MCF 10A (cell line): ENCODE data around the gene KIF17. TPM values are rescaled to one million over a fixed set of nuclear protein-coding genes. Genes with fewer than 3 reads are reported as not detected.

Experiments used
- BruUV-seq: library from RNA; stranded (reverse); fragments of 400-500 nt; replicated peaks from 2 replicates; lab custom pipeline; 2021; lab: Mats Ljungman, UMichigan
- CTCF ChIA-PET: fragments of 300-600 bp; sonication (Branson Sonifier 250); formaldehyde crosslinking; extraction: SDS; loops from one replicate; lab custom pipeline; 2021; ENCODE audit warnings: antibody characterized with exemption, inconsistent platforms; lab: Yijun Ruan, JAX
- POLR2A ChIA-PET: fragments of 300-600, 350-650 bp; sonication (Branson Sonifier 250); formaldehyde crosslinking; extraction: SDS; loops from one replicate; lab custom pipeline; 2020; ENCODE audit warnings: antibody characterized with exemption, inconsistent platforms; lab: Yijun Ruan, JAX
- DNase-seq: peaks from one replicate; pipeline ENCODE4 v3.0.0-alpha.2; 2018; ENCODE audit not compliant: unreplicated experiment
- H3K27ac Mint-ChIP-seq: one replicate; pipeline ENCODE4 v1.8.0; 2022; ENCODE audit warnings: mild to moderate bottlenecking, low read depth, mixed read lengths; ENCODE audit not compliant: unreplicated experiment
- H3K27me3 Mint-ChIP-seq: one replicate; pipeline ENCODE4 v1.8.0; 2022; ENCODE audit warnings: mixed read lengths; ENCODE audit not compliant: insufficient read depth, unreplicated experiment
- H3K36me3 Mint-ChIP-seq: one replicate; pipeline ENCODE4 v1.8.0; 2022; ENCODE audit warnings: mild to moderate bottlenecking, moderate library complexity, mixed read lengths; ENCODE audit not compliant: insufficient read depth, unreplicated experiment
- H3K4me1 Mint-ChIP-seq: one replicate; pipeline ENCODE4 v1.8.0; 2022; ENCODE audit warnings: mixed read lengths; ENCODE audit not compliant: insufficient read depth, unreplicated experiment
- H3K4me3 Mint-ChIP-seq: one replicate; pipeline ENCODE4 v1.8.0; 2022; ENCODE audit warnings: mild to moderate bottlenecking, moderate library complexity, mixed read lengths; ENCODE audit not compliant: unreplicated experiment
- H3K9me3 Mint-ChIP-seq: one replicate; pipeline ENCODE4 v1.8.0; 2022; ENCODE audit warnings: mixed read lengths; ENCODE audit not compliant: unreplicated experiment
- intact Hi-C: fragments of 100-400 bp; cut with micrococcal nuclease; formaldehyde crosslinking; loops from 2 replicates; pipeline ENCODE4 v1.14.1; 2022
- total RNA-seq: library from RNA; stranded (reverse); gene quantifications from 2 replicates; pipeline ENCODE4 v1.2.3, GENCODE V29; 2022
- TF ChIP-seq, protein P1 (sequence below): fragments of 200-600 bp; IDR thresholded peaks from one replicate; pipeline ENCODE4 v1.8.0; 2022; ENCODE audit warnings: antibody characterized with exemption, mild to moderate bottlenecking; ENCODE audit not compliant: unreplicated experiment

The KIF17 gene
- total RNA-seq, 1 experiment from 2014 or later, result 0.19 TPM

DNA sequence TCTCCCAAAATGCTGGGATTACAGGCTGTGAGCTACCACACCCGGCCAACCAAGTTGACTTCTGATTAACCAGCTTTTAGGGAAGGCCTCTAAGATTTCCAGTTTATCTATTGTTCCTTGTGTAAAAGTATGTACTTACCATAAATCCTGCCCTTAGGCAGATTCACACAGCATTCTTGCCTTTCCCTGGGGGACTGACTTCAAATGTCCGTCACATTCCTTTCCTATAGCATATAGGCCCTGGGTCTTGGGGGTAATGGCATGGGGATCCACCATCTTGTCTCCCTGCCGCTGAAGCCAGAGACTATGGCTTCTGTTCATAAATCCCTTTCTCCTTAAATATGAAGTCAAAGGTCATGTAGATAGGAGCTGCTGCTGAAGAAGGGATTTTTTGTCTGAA, 85.4 kb downstream of the KIF17 start:
- H3K27me3 Mint-ChIP-seq, result no peaks in the 10 kb centered on the region
- H3K27ac Mint-ChIP-seq, result no peak overlapping the region
- no peaks in the 10 kb centered on the region for H3K36me3 Mint-ChIP-seq
- H3K4me3 Mint-ChIP-seq, result peak overlapping the region; percentile 77
- no peaks in the 10 kb centered on the region for H3K9me3 Mint-ChIP-seq
- no TSS peak for BruUV-seq
- CTCF ChIA-PET, result interaction anchor here (0.5 to 7.6 kb wide), 27 partner anchors 8 to 1867 kb away, joined by 3 to 55 read pairs (median 4); partner anchors contain the start of gene CDA
- peaks cover 12% of the 10 kb centered on the region for H3K4me1 Mint-ChIP-seq
- TF ChIP-seq, protein P1, sequence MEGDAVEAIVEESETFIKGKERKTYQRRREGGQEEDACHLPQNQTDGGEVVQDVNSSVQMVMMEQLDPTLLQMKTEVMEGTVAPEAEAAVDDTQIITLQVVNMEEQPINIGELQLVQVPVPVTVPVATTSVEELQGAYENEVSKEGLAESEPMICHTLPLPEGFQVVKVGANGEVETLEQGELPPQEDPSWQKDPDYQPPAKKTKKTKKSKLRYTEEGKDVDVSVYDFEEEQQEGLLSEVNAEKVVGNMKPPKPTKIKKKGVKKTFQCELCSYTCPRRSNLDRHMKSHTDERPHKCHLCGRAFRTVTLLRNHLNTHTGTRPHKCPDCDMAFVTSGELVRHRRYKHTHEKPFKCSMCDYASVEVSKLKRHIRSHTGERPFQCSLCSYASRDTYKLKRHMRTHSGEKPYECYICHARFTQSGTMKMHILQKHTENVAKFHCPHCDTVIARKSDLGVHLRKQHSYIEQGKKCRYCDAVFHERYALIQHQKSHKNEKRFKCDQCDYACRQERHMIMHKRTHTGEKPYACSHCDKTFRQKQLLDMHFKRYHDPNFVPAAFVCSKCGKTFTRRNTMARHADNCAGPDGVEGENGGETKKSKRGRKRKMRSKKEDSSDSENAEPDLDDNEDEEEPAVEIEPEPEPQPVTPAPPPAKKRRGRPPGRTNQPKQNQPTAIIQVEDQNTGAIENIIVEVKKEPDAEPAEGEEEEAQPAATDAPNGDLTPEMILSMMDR, result no peak
- intact Hi-C loops, result loop anchor here (10.0 kb wide), 1 partner anchor 418 kb away; no protein-coding TSS in a partner anchor
- POLR2A ChIA-PET, result interaction anchor here (0.6 to 3.2 kb wide), 6 partner anchors 14 to 509 kb away, joined by 3 to 41 read pairs (median 4); partner anchors contain the start of gene MUL1
- DNase-seq, result no peak

DNA sequence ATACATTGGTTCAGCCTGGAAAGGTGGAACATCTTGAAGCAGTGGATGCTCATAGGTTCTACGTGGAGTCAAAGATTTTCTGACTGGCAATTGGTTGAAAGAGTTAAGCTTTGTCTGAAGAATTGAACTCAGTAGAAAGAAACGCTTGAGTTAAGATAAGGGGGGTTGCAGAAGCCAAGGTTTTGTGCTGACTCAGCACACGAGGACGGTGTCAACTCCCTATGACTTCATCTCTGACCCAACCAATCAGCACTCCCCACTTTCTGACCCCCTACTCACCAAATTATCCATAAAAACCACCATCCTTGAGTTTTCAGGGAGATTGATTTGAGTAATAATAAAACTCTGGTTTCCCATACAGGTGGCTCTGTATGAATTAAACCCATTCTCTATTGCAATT, 87.1 kb downstream of the KIF17 start:
- Mint-ChIP-seq H3K9me3 (no peaks in the 10 kb centered on the region), H3K27ac (no peak overlapping the region), H3K4me3 (no peak overlapping the region), H3K27me3 (no peaks in the 10 kb centered on the region), H3K36me3 (no peaks in the 10 kb centered on the region), H3K4me1 (peaks cover 6% of the 10 kb centered on the region)
- POLR2A ChIA-PET, result interaction anchor here (0.6 to 1.0 kb wide), 3 partner anchors 16 to 30 kb away, joined by 3 read pairs; no protein-coding TSS in a partner anchor
- no peak for DNase-seq
- TF ChIP-seq, protein P1, result no peak
- intact Hi-C loops, result loop anchor here (10.0 kb wide), 1 partner anchor 416 kb away; no protein-coding TSS in a partner anchor
- CTCF ChIA-PET, result interaction anchor here (0.7 to 7.6 kb wide), 5 partner anchors 9 to 107 kb away, joined by 3 to 55 read pairs (median 5); no protein-coding TSS in a partner anchor
- BruUV-seq, result no TSS peak

DNA sequence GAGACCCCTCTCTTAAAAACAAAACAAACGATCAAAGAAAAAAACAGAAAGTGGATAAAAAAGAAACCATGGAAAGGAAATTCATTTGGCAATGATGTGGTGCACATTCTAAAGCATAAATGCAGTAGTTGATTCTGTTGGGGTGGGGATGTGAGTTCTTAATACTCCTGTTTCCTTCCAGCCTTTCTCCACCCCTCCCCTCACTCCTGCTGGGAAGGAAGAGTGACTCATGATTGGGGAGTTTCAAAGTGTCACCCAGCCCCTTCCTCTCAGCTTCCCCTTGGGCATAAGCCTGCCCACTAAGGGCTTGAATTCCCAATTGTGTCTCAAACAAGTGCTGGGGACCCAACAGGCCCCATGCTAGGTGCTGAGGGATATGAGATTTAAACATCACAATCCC, 91.3 kb downstream of the KIF17 start:
- POLR2A ChIA-PET, result no interaction called here
- TF ChIP-seq, protein P1, result no peak
- CTCF ChIA-PET, result interaction anchor here (1.1 to 1.5 kb wide), 2 partner anchors 12 to 51 kb away, joined by 3 to 4 read pairs; no protein-coding TSS in a partner anchor
- no peak overlapping the region for H3K27ac Mint-ChIP-seq
- H3K9me3 Mint-ChIP-seq, result no peaks in the 10 kb centered on the region
- no peak for DNase-seq
- H3K4me3 Mint-ChIP-seq, result no peak overlapping the region
- H3K27me3 Mint-ChIP-seq, result no peaks in the 10 kb centered on the region
- intact Hi-C loops, result no loop called here
- H3K4me1 Mint-ChIP-seq, result no peaks in the 10 kb centered on the region
- no TSS peak for BruUV-seq
- no peaks in the 10 kb centered on the region for H3K36me3 Mint-ChIP-seq

DNA sequence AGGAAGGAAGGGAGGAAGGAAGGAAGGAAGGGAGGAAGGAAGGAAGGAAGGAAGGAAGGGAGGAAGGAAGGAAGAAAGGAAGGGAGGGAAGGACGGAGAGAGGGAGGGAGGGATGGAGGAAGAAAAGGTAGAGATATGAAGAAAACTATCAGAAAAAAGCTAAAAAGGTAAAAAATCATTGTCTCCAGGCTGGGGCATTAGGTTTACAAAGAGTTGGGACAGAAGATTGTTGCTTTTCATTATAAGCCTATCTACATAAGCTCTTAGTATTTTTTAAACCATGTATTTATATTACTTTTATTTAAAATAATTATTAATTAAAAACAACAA, 91.7 kb downstream of the KIF17 start:
- POLR2A ChIA-PET, result interaction anchor here (0.6 kb wide), 1 partner anchor 8 kb away, joined by 4 read pairs; no protein-coding TSS in a partner anchor
- TF ChIP-seq, protein P1, result no peak
- no TSS peak for BruUV-seq
- no peak overlapping the region for H3K27ac Mint-ChIP-seq
- H3K9me3 Mint-ChIP-seq, result no peaks in the 10 kb centered on the region
- no peak for DNase-seq
- no peaks in the 10 kb centered on the region for H3K27me3 Mint-ChIP-seq
- CTCF ChIA-PET, result interaction anchor here (0.6 to 1.5 kb wide), 5 partner anchors 12 to 706 kb away, joined by 3 to 4 read pairs (median 3); no protein-coding TSS in a partner anchor
- no peak overlapping the region for H3K4me3 Mint-ChIP-seq
- H3K36me3 Mint-ChIP-seq, result no peaks in the 10 kb centered on the region
- H3K4me1 Mint-ChIP-seq, result no peaks in the 10 kb centered on the region
- intact Hi-C loops, result no loop called here
